ENCODE measurements around the gene CCR4. TPM values are rescaled to one million over a fixed set of nuclear protein-coding genes. Genes with fewer than 3 reads are reported as not detected.
"Not testable (repeated sequence)": the region's sequence is repeated elsewhere in the genome, so short reads cannot be mapped to it uniquely, and the experiment has no call there.

Gene CCR4
- total RNA-seq, 1 donor from 2014 or later, result not detected

DNA sequence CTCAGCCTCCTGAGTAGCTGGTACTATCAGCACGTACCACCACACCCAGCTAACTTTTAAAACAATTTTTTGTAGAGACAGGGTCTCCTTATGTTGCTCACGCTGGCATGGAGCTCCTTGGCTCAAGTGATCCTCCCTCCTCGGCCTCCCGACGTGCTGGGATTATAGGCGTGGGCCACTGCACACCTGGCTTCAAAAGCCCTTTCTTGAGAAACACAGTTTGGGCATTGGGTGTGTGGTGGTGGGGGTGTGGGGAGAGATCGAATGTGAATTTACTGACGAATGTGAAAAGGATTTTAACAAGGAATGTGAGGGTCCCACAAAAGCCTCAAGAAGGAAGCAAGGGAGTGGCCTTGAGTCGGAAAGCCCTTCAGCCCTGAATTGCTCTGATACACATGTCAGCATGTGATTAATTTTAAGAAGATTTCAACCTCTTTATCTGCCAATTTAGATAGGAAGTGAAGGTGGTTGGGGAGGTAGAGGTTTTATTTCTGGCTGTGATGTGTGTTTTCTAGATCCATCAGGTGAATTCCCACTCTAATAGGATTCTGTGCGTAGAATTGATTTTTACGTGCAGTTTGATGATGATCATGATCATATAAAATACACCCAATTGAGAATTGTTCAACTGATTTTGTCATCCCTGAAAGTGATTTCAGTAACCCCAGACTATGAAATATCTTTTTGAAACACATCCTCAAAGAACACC lies 1.1 kb downstream of the CCR4 start:
- DNase-seq (ENCODE audit: low read depth), result no peak

DNA sequence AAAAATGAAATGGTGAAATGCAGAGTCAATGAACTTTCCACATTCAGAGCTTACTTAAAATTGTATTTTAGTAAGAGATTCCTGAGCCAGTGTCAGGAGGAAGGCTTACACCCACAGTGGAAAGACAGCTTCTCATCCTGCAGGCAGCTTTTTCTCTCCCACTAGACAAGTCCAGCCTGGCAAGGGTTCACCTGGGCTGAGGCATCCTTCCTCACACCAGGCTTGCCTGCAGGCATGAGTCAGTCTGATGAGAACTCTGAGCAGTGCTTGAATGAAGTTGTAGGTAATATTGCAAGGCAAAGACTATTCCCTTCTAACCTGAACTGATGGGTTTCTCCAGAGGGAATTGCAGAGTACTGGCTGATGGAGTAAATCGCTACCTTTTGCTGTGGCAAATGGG lies 3.1 kb downstream of the CCR4 start:
- no peak for DNase-seq (ENCODE audit: low read depth)

DNA sequence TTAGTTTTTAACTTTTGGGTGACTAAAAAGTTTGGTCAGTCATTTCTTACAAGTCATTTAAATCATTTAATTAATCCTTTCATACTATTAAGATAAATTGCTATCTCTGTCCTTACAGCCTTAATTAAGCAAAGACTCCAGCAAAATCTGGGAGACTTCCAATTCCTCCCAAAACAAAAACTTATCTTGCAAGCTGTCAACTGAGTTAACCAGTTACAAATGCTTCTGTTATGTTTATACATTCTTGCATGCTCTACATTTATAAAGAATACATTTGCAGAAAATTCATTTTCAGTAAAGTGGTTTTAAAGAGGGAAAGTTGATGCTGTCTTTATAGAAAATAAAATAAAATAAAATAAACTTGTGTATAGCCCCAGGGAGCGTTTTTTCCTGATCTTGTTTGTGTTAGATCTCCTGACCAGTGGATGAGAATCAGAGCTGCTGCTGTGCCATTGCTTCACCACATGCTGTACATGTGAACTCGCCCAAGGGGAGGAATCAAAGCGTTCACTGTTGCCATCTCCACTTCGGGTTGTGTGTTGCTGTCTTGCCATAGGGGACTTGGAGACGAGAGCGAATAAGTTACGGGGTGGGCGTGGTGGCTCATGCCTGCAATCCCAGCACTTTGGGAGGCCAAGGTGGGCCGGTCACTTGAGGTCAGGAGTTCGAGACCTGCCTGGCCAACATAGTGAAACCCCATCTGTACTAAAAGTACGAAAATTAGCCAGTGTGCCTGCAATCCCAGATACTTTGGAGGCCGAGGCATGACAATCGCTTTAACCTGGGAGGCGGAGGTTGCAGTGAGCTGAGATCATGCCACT lies 5.5 kb downstream of the CCR4 start:
- no peak for DNase-seq (ENCODE audit: low read depth)

DNA sequence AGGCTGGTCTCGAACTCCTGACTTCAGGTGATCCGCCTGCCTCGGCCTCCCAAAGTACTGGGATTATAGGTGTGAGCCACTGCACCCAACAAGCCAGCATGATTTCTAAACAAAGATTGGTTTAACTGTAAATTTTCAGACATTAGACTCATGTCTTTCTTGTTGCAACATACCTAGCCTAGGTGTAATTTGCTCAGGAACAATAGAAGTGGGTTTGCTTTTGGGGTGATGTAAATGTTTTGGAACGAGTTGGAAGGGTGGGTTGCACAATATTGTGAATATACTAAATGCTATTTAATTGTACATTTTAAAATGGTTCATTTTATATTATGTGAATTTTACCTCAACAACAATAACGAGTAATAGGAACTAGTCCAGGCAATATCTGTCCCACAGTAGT lies 7.1 kb downstream of the CCR4 start:
- peak; percentile 22 for DNase-seq (ENCODE audit: low read depth)

DNA sequence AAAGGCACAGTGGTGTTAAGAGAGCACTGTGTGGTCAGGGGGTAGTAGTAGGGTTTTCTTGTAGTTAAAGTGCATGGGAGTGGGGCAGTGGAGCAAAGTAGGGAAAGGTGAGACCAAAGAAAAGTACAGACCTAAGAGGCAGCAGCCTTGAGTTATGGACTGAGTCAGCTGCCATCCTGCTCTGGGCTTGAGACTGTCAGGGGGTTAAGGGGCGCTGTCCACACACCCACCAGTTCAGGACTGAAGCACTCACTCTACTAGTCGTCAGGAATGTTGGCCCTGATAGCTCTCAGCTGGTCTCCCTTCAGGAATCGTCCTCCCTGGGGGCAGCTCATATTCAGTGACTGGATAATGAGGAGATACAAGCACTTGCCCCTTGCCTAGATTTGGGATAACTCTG lies 7.9 kb downstream of the CCR4 start:
- DNase-seq (ENCODE audit: low read depth), result no peak

DNA sequence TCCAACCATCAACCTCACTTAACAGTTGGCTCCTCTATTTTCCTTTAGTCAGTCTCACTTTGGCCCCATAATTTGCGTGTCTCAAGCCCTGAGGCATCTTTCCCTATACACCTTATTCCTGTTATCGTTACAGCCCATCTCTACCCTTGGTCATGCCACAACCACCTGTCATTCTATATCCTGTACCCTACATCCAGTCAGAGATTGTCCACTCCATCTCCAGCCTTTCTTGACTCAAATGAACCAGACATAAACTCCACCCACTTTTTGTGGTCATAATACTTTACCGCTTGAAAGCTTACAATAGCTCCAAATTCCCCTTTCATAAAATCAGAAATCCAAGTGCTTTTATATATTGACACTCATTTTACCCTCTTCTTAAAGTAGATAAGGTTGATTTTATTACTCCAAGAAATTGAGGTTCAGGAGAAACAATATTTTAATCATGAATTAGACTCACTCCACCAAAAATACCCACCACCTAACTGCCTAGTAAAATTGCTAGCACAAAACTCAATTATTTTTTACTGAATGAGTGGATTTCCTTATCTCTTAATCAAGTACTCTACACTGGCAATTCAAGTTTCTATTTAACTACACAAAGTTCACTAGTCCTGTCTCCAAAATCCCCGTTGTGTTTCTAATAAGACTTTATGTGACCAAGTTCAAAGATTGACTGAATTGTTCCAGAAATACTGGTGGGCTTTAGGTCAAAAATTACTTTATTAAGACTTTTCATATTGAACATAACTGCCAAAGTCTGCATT lies 9.1 kb downstream of the CCR4 start:
- no peak for DNase-seq (ENCODE audit: low read depth)

DNA sequence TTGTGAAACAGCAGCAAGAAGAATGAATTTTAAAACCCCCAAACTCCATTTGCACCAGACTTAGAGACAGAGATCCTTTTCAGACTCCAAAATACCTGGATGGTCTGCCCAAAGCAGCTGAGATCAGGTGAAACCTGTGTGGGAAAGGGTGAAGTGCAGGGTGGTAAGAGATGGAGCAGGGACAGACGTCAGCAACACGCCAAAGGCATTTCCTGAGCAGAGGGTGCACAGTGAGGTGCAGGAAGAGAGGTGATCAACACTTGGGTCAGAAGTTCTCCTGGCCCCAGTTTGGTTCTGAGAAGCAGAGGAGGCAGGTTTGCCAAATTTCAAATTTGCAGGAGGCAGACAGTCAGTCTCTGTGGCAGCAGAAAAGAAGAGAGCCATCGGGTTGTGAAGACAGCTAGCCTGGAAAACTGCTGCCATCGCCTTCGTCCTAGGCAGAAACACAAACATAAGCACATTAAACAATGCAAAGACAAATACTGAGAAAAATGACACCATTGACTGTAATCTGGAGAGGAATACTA lies 9.8 kb downstream of the CCR4 start:
- no peak for DNase-seq (ENCODE audit: low read depth)

DNA sequence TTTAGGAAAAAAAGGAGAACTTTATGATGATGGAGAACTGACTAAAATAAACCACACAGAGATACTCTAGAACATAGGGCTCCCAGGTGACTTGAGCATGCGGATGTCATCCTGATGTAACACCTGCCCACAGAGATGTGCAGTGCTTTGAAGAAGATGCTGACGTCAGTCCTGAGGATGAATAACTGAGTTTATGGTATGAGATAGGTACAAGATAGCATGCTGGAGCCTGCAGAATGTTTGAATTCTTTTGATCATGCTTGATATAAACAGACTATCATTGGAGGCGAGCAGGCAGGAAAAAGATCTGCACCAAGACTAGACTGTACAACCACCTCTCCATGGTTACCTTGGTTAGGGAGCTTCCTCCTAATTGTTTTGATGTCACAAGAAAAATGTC lies 12.4 kb downstream of the CCR4 start:
- no peak for DNase-seq (ENCODE audit: low read depth)

DNA sequence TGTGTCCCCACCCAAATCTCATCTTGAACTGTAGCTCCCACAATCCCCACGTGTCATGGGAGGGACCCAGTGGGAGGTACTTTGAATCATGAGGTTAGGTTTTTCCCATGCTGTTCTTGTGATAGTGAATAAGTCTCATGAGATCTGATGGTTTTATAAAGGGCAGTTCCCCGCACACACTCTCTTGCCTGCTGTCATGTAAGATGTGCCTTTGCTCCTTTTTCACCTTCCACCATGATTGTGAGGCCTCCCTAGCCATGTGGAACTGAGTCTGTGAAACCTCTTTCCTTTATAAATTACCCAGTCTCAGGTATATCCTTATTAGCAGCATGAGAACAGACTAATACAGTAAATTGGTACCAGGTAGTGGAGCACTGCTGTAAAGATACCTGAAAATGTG lies 13.3 kb downstream of the CCR4 start:
- not testable (repeated sequence) for DNase-seq (ENCODE audit: low read depth)

DNA sequence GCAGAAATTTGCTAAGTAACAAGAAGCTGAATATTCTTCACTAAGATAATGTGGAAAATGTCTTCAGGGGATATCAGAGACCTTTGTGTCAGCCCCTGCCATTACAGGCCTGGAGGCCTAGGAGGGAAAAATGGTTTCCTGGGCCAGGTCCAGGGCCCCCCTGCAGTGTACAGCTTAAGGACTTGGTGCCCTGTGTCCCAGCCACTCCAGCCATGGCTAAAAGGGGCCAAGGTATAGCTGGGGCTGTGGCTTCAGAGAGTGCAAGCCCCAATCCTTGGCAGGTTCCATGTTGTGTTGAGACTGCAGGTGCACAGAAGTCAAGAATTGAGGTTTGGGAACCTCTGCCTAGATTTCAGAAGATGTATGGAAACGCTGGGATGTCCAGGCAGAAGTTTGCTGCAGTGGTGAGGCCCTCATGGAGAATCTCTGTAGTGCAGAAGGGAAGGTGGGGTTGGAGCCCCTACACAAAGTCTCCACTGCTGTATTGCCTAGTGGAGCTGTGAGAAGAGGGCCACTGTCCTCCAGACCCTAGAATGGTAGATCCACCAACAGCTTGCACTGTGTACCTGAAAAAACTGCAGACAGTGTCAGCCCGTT lies 14.3 kb downstream of the CCR4 start:
- DNase-seq (ENCODE audit: low read depth), result not testable (repeated sequence)

DNA sequence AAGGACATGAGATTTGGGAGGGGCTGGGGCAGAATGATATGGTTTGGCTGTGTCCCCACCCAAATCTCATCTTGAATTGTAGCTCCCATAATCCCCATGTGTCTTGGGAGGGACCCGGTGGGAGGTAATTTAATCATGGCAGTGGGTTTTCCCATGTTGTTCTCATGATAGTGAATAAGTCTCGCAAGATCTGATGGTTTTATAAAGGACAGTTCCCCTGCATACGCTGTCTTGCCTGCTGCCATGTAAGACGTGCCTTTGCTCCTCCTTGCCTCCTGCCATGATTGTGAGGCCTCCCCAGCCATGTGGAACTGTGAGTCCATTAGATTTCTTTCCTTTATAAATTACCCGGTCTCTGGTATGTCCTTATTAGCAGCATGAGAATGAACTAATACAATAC lies 15.2 kb downstream of the CCR4 start:
- DNase-seq (ENCODE audit: low read depth), result not testable (repeated sequence)

DNA sequence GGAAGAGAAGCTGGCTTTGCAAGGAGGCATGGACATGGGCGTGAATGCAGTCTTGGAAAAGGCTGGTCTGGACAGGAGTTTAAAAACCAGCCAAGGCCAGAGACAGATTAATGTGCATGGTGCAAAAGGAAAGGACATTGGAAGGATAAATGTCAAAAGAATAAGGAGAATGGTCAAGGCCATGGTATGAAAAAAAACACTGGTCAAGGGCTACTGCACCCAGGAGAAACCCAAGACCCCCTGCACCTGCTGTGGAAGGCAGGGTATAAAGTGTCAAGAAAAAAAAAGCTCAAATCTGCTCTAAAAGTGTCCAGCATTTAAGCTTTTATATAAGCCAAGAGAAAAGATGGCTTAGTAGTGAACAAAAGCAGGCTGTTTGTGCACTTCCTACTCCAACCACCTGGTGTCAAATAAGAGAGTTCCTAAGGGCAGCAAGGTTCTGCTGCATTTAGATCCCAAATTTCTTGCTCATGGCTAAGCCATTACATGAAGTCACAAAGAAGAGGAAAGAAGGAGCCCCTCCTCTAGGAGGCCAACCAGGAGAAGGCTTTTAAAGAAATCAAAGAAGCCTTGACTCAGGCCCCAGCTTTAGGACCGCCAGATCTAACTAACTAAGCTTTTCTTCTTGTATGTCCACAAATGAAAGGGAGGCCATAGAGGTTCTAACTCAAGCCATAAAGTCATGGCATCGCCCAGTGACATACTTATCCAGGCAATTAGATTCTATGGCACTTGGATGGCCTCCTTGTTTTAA lies 16.9 kb downstream of the CCR4 start:
- no peak for DNase-seq (ENCODE audit: low read depth)

DNA sequence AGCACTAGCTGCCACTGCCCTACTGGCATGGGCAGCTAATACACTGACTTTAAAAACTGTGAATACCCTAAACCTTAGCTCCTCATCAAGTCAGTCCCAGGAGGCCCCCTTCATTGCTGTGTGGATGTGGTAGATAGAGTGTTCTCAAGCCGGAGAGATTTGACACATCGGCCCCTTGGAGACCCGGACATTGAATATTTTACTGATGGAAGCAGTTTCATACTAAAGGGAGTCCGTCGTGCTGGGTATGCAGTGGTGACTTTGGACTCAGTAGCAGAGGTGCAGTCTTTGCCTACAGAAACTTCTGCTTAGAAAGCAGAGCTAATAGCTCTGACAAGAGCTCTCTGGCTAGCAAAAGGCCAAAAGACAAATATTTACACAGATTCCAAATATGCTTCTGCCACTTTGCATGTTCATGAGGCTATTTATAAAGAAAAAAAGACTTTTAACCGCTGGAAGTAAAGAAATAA lies 17.5 kb downstream of the CCR4 start:
- DNase-seq (ENCODE audit: low read depth), result no peak

DNA sequence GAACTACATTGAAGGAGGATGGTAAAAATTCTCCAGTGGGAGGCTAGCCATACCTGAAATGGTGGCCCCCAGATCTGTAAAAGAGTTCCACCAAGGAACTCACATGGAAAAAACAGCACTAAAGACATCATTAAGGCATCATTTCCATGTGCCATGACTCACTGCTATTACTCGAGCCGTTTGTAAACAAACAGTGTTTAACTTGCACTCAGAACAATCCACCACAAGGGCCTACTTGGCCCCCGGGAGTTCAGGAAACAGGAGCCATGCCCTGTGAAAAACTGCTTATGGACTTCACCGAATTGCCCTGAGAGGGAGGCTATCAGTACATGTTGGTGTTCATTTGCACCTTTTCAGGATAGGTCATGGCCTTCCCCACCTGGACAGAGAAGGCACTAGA lies 18.2 kb downstream of the CCR4 start:
- peak; percentile 14 for DNase-seq (ENCODE audit: low read depth)

DNA sequence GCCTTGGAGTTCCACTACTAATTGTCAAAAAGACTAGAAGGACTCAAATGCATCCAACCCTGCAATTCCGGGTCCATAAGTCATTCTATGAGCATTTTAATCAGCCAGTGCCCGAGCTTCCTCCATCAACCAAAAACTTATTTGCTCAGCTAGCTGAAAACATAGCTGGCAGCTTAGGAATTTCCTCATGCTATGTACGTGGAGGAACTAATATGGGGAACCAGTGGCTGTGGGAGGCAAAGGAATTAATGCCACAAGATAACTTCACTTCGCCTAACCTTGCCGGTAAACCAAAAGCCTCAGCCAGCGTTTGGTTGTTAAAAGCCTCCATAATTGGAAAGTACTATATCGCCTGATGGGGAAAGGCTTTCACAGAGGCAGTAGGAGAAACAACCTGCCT lies 19.8 kb downstream of the CCR4 start:
- DNase-seq (ENCODE audit: low read depth), result not testable (repeated sequence)

DNA sequence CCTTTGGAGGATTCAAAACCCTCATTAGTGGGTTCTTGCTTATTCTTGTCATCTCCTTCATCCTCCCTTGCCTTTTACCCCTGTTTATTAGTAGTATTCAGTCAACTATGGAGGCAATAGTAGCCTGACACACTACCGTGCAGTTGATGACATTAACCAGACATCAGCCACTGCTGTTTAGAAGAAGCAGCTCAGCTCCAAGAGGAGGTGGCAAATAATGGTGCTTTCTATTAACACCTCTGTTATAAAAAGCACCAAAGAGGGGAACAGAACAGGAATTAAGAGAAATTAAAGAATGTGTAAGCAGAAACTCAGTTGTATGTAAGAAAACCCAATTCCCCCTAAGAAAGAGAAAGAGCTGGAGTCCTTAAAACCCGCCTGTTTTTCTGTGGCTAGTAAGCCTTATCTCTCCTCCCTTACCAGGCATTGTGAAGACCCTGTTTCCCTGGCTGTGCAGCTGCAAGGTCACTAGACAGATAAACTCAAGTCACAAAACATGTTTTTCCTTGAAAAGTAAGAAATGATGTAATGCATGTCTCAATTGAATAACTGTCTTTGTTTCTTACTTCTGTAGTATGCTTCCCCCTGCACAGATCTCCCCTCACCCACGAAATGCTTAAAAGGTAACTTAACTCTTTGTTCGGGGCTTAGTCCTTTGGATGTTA lies 21.2 kb downstream of the CCR4 start:
- DNase-seq (ENCODE audit: low read depth), result no peak

DNA sequence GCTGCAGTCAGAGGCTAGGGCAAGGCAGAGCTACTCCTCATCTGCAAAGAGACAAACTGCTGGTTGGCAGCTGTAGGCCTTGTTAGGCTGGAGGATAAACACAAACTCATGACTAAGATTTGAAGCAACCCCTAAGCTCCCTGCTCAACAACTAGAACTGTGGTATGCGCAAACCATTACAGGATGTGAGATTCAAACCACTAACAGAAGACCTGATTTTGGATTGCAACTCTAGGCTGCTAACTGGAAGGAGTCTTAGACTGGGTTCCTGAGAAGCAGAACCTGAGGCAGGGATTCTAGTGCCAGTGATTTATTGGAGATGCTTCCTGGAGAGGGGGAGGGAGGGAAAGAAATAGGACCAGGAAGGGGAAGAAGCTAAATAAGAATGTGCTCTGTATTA lies 22.5 kb downstream of the CCR4 start:
- DNase-seq (ENCODE audit: low read depth), result no peak

DNA sequence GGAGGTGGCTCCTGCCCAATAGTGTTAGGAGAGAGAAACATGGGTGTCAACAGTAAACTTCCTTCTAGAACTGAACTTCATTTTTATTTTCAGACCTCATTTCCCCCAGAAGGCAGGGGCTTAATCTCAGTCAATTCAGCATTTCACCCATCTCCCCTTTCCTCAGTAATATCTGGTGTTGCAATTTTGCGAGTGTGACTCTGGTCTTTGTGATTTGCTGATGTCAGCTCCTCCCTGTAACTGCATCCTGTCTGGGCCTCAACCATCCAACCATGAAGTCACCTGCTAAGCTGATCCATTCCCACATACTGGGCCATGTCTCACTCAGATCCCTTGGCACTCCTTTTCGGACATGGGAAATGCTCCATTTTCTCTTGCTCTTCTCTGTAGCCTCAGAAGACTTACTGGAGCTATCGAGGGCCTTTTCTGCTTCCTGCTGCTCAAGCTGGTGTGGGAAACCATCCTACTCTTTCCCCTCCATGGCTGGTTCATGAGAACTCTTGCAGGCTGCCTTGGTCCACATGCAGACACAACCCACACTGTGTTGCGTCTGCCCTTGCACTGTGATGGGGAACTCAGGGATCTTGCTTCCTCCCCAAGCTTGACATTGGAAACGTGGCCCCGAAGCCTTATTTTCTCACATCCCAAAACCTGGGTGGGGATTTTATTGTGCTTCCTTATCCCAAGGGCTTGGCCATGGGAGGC lies 24.6 kb downstream of the CCR4 start:
- peak; percentile 35 for DNase-seq (ENCODE audit: low read depth)

DNA sequence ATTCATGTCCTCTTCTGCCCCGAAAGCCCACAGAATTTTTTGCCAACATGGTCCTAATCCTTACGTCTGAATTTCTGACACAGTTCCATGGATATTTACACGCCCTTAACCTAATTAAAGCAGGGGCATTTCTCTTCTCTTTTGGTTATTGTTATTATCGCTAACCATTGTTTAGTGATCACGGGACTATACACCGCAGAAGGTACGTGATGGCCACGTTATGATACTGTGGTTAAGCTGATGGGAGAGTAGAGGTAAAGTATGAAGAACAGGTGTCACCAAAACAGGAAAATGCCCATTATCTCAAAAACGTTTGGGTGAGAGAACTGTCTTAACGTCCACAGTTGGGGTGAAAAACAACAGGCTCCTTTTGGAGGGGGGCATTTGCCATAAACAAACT lies 26.4 kb downstream of the CCR4 start:
- DNase-seq (ENCODE audit: low read depth), result no peak

DNA sequence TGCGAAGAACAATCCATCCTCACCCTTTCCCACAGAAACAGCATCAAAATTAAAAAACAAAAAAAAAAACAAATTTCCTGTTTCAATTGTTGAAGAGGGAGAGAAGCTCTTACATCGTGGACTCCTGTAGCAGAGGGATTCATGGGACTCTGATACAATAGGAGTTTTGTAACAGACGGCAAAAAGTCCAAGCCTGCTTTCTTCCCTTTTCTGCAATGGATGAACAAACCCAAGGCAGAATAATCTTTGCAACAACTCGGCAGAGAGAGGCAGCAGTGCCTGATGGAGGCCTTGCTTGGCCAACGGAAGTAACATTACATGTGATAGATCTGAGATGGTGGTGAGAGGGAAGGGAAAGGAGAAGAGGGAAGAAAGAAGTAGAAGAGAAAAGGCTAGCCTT lies 26.9 kb downstream of the CCR4 start:
- no peak for DNase-seq (ENCODE audit: low read depth)
